Ishikawa (cell line): ENCODE results near the gene ALDH16A1.

Source experiments
- CEBPB ChIP-seq: IDR thresholded peaks from 2 replicates; pipeline ENCODE4 v1.6.1; 2012
- CREB1 ChIP-seq: IDR thresholded peaks from 2 replicates; pipeline ENCODE4 v1.6.1; 2012; ENCODE audit warnings: low read depth
- EGR1 ChIP-seq: IDR thresholded peaks from 2 replicates; pipeline ENCODE4 v1.6.1; 2012
- EP300 ChIP-seq: IDR thresholded peaks from 2 replicates; pipeline ENCODE4 v1.6.1; 2012; ENCODE audit warnings: borderline replicate concordance
- FOXM1 ChIP-seq: IDR thresholded peaks from 2 replicates; pipeline ENCODE4 v1.6.1; 2012; ENCODE audit warnings: low read depth, borderline replicate concordance
- MAX ChIP-seq: IDR thresholded peaks from 2 replicates; pipeline ENCODE4 v1.6.1; 2012
- NFIC ChIP-seq: IDR thresholded peaks from 2 replicates; pipeline ENCODE4 v1.6.1; 2012
- RAD21 ChIP-seq: IDR thresholded peaks from 2 replicates; pipeline ENCODE4 v1.6.1; 2012; ENCODE audit warnings: low read depth
- REST ChIP-seq: IDR thresholded peaks from 2 replicates; pipeline ENCODE4 v1.6.1; 2012; ENCODE audit warnings: low read depth, mild to moderate bottlenecking
- TAF1 ChIP-seq: IDR thresholded peaks from 2 replicates; pipeline ENCODE4 v1.6.1; 2012; ENCODE audit warnings: low read depth, mild to moderate bottlenecking
- TCF12 ChIP-seq: IDR thresholded peaks from 2 replicates; pipeline ENCODE4 v1.6.1; 2012; ENCODE audit warnings: low read depth
- TEAD4 ChIP-seq: IDR thresholded peaks from 2 replicates; pipeline ENCODE4 v1.6.1; 2012
- USF1 ChIP-seq: IDR thresholded peaks from 2 replicates; pipeline ENCODE4 v1.6.1; 2012
- YY1 ChIP-seq: IDR thresholded peaks from 2 replicates; pipeline ENCODE4 v1.6.1; 2012; ENCODE audit warnings: low read depth
- ZBTB7A ChIP-seq: IDR thresholded peaks from 2 replicates; pipeline ENCODE4 v1.6.1; 2012; ENCODE audit warnings: low read depth

Gene ALDH16A1

GRCh38 chr19:49474542-49474924, 21.5 kb downstream of the ALDH16A1 start:
- TF ChIP-seq TCF12 (no peak), FOXM1 (no peak), CEBPB (no peak), TAF1 (no peak), ZBTB7A (no peak), CREB1 (no peak), MAX (no peak), EGR1 (no peak), NFIC (no peak), YY1 (no peak), EP300 (no peak), REST (no peak), RAD21 (no peak), USF1 (no peak)

GRCh38 chr19:49475191-49475917, 22.3 kb downstream of the ALDH16A1 start:
- TF ChIP-seq EP300 (no peak), RAD21 (no peak), REST (no peak), TCF12 (no peak), TAF1 (no peak), FOXM1 (no peak), CEBPB (no peak), MAX (no peak), USF1 (no peak), YY1 (no peak), TEAD4 (no peak), ZBTB7A (no peak), CREB1 (no peak), NFIC (no peak), EGR1 (no peak)

GRCh38 chr19:49475995-49476880, 23.2 kb downstream of the ALDH16A1 start:
- TF ChIP-seq RAD21 (peak; percentile 29; the same call in 1 of the 2 replicates), FOXM1 (no peak), USF1 (no peak), NFIC (no peak), CREB1 (no peak)

- TF ChIP-seq REST (no peak), EP300 (no peak), FOXM1 (no peak), ZBTB7A (no peak), EGR1 (no peak), NFIC (no peak), CREB1 (no peak), TEAD4 (no peak), RAD21 (no peak), YY1 (no peak), TCF12 (no peak), MAX (no peak), CEBPB (no peak), TAF1 (no peak), USF1 (no peak)
Observed at GRCh38 chr19:49479975-49480628, 27.1 kb downstream of the ALDH16A1 start.
